Measurements from ENCODE around the gene USPL1.
"Not testable (repeated sequence)": the region's sequence is repeated elsewhere in the genome, so short reads cannot be mapped to it uniquely, and the experiment has no call there.

Gene USPL1

DNA sequence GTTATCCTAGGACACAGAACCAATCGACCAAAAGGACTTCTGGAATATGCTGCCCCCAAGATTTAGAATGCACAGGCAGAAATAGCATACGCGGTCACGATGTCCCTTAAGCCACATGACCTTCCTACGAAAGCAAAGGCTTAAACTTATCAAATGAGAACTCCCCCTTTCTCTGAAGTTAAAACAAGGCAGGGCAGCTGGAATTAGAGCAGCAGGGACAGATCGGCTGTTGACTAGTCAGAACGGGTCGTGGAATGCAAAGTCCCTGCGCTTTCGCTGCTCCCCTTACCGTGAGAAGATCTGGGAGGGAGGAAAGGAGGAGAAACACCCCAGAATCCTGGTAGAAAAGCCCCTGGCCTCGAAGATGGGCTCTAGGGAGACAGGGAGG is 799 bp upstream of the USPL1 start:
- no peak for DNase-seq (ENCODE audit: low read depth)

GRCh38 chr13:30618186-30618929 is 638 bp downstream of the USPL1 start:
- no peak for DNase-seq (ENCODE audit: low read depth)

GRCh38 chr13:30618930-30619279 is 1.2 kb downstream of the USPL1 start:
- no peak for DNase-seq (ENCODE audit: low read depth)

DNA sequence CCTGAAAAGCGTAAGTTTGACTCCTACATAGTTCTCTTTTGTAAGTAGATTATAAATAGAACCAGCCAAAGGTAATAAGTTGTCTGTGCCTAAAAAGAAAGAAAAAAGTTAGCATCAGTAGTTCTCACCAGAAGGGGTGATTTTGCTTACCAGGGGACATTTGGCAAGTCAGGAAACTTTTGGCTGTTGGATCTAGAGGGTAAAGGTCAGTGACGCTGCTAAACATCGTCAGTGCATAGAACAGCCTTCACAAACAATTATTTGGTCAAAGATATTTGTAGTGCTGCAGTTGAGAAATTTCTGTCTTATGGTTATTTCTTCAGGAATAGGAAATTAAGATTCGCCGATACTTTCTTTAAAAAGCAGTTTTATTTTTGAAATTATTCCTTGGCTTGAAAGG is 2.0 kb downstream of the USPL1 start:
- no peak for DNase-seq (ENCODE audit: low read depth)

- no peak for DNase-seq (ENCODE audit: low read depth)
Observed at GRCh38 chr13:30620941-30621340, 3.2 kb downstream of the USPL1 start.

- no peak for DNase-seq (ENCODE audit: low read depth)
Observed at GRCh38 chr13:30622551-30622950, 4.8 kb downstream of the USPL1 start.

DNA sequence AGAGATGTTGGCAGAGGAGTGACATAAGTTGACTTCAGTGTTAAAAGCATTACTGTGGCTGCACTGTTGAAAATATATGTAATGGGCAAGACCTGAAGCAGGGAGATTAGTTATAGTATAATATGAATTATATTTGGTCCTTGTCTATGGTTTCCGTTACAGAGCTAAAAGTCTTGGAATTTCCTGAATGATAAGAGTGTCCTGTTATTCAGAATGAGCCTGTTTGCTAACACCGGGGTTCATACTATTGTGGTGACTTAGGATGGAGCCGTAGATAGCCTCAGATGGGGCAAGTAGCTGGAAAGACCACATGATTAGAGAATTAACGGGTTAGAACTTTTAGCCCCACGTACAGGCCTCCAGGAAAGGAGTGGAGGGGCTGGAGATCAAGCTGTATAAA is 5.7 kb downstream of the USPL1 start:
- no peak for DNase-seq (ENCODE audit: low read depth)

DNA sequence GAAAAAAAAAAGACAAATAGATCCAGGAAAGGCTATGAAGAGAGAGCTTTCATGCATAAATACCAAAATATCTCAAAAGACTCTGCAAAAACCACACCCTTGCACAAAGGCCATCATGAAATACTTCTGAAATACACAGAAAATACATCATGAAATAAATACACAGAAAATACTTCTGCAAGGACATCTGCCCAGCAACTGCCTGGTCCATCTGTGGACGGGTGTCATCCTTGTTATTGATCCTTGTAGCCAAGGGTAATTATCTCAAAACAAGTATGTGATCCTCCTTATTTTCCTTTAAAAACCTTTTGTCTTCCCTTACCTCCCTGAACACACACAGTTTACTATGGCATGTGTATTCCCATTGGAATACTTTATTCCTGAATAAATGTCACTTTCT is 6.9 kb downstream of the USPL1 start:
- no peak for DNase-seq (ENCODE audit: low read depth)

DNA sequence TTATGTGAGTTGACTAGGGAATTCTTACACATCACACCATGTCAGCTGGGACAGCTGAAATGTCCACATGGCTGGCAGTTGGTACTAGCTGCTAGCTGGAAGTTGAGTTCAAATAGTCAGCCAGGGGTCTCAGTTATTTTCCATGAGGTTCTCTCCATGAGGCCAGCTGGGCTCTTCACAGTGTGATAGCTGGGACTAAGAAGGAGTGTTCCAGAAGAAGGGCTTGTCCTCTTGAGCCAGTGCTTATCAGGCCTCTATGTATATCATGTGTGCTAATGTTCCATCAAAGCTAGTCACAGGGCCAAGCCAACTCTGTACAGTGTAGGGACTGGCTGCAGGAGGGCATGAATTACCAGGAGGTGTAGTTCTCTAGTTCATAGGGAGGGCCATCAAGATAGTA is 11.8 kb downstream of the USPL1 start:
- DNase-seq (ENCODE audit: low read depth): no peak

DNA sequence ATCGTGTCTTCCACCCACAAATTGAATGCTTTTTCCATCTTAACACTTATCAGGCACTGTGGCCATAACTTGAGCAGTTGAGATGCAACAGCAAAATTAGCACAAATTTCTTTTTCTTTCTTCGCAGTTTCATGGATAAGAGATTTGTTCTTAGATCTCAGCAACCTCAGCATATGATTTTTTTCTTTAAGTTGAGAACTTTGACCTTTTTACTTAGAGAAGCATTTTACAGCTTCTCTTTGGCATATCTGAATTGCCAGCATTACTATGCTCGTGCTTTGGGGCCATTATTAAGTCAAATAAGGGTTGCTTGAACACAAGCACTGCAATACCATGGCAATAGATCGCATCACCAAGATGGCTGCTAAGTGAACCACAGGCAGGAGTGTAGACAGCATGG is 16.1 kb downstream of the USPL1 start:
- no peak for DNase-seq (ENCODE audit: low read depth)

- DNase-seq (ENCODE audit: low read depth): no peak
Observed at GRCh38 chr13:30634838-30635237, 17.1 kb downstream of the USPL1 start.

- DNase-seq (ENCODE audit: low read depth): no peak
Observed at GRCh38 chr13:30638301-30638700, 20.6 kb downstream of the USPL1 start.

- DNase-seq (ENCODE audit: low read depth): no peak
Observed at GRCh38 chr13:30639671-30640070, 22.0 kb downstream of the USPL1 start.

DNA sequence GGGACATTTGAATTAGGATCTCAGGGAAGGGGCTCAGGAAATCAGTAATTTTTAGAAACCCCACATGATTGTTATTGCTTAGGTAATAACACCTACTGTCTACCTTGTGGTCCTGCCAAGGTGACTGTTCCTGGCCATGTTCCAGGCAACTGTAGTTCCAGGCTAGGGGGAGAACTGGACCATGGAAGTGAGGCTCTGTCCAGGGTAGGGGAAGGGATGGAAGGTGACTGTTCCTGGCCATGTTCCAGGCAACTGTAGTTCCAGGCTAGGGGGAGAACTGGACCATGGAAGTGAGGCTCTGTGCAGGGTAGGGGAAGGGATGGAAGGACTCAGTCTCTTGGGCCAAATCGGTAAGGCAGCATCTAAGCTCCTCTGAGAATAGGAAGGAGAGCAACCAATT is 23.5 kb downstream of the USPL1 start:
- DNase-seq (ENCODE audit: low read depth): not testable (repeated sequence)

DNA sequence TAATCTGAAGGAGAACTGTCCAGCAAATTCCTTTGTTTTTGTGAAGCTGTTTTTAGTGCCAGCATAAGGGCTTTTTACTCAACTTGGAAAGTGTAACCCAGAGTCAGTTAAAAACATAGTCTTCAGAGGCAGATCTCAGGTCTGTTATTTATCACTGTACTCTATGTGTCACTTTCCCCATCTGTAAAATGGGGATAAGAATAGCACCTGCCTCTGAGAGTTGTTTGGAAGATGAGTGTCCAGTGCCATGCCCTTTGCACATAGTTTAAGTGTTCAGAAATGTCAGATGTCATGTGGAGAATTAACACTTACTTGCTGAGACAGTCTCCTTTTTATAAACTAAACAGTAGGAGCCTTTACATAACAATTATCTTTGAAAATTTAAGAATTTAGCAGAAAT is 27.9 kb downstream of the USPL1 start:
- no peak for DNase-seq (ENCODE audit: low read depth)

GRCh38 chr13:30647420-30647819 is 29.7 kb downstream of the USPL1 start:
- DNase-seq (ENCODE audit: low read depth): no peak

- DNase-seq (ENCODE audit: low read depth): no peak
Observed at GRCh38 chr13:30647824-30648521, 30.3 kb downstream of the USPL1 start.

DNA sequence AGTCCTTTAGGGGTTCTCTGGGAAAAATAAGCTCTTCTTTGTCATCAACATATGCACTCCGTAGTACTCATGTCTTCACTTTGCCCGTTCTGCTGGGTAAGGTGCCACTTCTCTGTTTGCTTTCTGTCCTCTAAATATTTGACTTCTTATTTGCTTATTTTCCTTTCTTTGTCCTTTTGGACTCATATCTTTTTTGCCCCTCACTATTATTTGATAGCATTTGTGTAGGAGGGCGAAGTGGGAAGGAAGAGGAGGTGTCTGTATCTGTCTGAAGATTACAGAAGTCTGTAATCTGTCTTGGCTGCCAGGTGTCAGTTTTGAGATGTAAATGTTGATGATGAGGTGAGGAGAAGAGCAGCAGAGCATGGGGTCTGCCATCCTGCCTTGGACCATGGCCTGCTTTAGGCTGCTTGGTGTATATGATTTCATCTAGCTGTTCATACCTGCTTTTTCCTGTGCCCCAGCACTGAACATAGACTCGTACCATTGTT is 30.8 kb downstream of the USPL1 start:
- no peak for DNase-seq (ENCODE audit: low read depth)

GRCh38 chr13:30651648-30652047 is 33.9 kb downstream of the USPL1 start:
- not testable (repeated sequence) for DNase-seq (ENCODE audit: low read depth)

GRCh38 chr13:30652746-30653386 is 35.1 kb downstream of the USPL1 start:
- DNase-seq (ENCODE audit: low read depth): no peak

GRCh38 chr13:30654430-30654829 is 36.7 kb downstream of the USPL1 start:
- DNase-seq (ENCODE audit: low read depth): no peak

- no peak for DNase-seq (ENCODE audit: low read depth)
Observed at GRCh38 chr13:30656178-30656577, 38.5 kb downstream of the USPL1 start.

DNA sequence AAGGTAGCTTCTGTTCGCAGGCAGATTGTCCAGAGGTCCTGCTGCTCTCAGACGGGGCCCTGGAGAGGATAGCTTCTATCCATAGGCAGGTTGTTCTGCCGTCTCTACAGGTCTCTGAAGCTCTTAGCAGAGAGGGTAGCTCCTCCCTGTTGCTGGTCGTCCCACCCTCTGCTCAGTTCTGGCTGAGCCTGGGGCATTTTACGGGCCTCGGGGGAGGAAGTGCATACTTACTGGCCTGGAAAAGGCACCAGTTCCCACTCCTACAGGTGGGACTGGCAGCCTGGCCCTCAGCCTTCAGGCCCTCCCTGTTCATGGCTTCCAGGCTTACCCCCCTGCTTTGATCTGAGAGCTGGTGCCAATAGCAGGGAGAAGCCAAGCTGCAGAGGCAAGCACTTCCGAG is 42.3 kb downstream of the USPL1 start:
- no peak for DNase-seq (ENCODE audit: low read depth)
